IPS-15b (cell line): ENCODE results near the gene IQCK.

Source experiments
- H3K27me3 ChIP-seq: one replicate; pipeline ENCODE4 v1.6.1; 2013; ENCODE audit warnings: low read length; ENCODE audit not compliant: control insufficient read depth, insufficient read depth
- H3K36me3 ChIP-seq: one replicate; pipeline ENCODE4 v1.6.1; 2013; ENCODE audit warnings: low read length; ENCODE audit not compliant: control insufficient read depth, insufficient read depth
- H3K4me1 ChIP-seq: one replicate; pipeline ENCODE4 v1.6.1; 2013; ENCODE audit warnings: mild to moderate bottlenecking, low read length; ENCODE audit not compliant: control insufficient read depth, insufficient read depth
- H3K4me3 ChIP-seq: one replicate; pipeline ENCODE4 v1.5.1; 2013; ENCODE audit warnings: low read depth, low read length
- H3K9ac ChIP-seq: one replicate; pipeline ENCODE4 v1.6.1; 2013; ENCODE audit warnings: low read depth, mild to moderate bottlenecking, low read length
- H3K9me3 ChIP-seq: one replicate; pipeline ENCODE4 v1.6.1; 2013; ENCODE audit warnings: mild to moderate bottlenecking, low read length; ENCODE audit not compliant: control insufficient read depth, insufficient read depth

Gene IQCK

DNA sequence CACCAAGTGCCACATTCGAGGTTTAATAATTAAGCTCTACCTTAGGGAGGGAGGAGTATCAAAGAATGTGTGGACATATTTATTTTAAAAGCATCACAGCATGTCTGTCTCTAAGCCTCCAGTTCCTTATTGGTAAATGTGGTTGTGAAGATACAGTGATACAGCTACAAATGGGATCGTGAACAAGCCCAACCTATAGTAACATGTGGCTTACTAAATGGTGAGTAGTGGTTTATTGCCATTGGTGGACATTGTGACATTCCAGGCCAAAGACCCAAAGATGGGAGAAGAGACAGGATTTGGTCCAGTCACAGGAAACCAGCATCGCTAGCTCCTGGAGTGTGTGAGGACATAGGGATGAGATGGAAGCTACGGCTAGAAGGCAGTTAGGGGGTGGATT is 51.2 kb downstream of the IQCK start:
- peaks cover 12% of the 10 kb centered on the region for H3K4me1 ChIP-seq
- no peak overlapping the region for H3K4me3 ChIP-seq
- no peak overlapping the region for H3K9ac ChIP-seq
- H3K36me3 ChIP-seq = no peaks in the 10 kb centered on the region
- no peaks in the 10 kb centered on the region for H3K27me3 ChIP-seq
- H3K9me3 ChIP-seq = peaks cover 3% of the 10 kb centered on the region

- no peak overlapping the region for H3K4me3 ChIP-seq
- peaks cover 3% of the 10 kb centered on the region for H3K9me3 ChIP-seq
- H3K27me3 ChIP-seq = no peaks in the 10 kb centered on the region
- no peak overlapping the region for H3K9ac ChIP-seq
- H3K36me3 ChIP-seq = no peaks in the 10 kb centered on the region
- peaks cover 8% of the 10 kb centered on the region for H3K4me1 ChIP-seq
Observed at GRCh38 chr16:19771040-19771439, 53.0 kb downstream of the IQCK start.

GRCh38 chr16:19771796-19772195 is 53.7 kb downstream of the IQCK start:
- H3K36me3 ChIP-seq = no peaks in the 10 kb centered on the region
- no peak overlapping the region for H3K4me3 ChIP-seq

GRCh38 chr16:19774024-19774423 is 56.0 kb downstream of the IQCK start:
- H3K4me3 ChIP-seq = no peak overlapping the region
- no peak overlapping the region for H3K9ac ChIP-seq
- peaks cover 3% of the 10 kb centered on the region for H3K9me3 ChIP-seq
- H3K4me1 ChIP-seq = peaks cover 4% of the 10 kb centered on the region
- no peaks in the 10 kb centered on the region for H3K27me3 ChIP-seq
- no peaks in the 10 kb centered on the region for H3K36me3 ChIP-seq

More at GRCh38 chr16:19771796-19772195, 53.7 kb downstream of the IQCK start:
- peaks cover 4% of the 10 kb centered on the region for H3K4me1 ChIP-seq
- no peak overlapping the region for H3K9ac ChIP-seq
- H3K9me3 ChIP-seq = peaks cover 3% of the 10 kb centered on the region
- H3K27me3 ChIP-seq = no peaks in the 10 kb centered on the region

DNA sequence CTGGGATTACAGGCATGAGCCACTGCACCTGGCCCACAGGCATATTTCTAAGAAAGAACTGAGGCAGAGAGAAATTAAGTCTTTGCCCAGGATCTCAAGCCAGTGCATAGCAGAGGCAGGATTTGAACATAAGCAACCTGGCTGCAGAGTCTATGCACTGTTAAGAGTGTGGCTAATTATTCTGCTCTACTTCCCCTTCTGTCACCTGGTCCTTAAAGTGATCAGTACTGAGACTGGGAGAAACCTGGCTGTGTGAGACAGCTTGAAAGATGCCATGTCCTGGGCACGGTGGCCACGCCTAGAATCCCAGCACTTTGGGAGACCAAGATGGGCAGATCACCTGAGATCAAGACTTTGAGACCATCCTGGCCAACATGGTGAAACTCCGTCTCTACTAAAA is 58.1 kb downstream of the IQCK start:
- Histone ChIP-seq H3K9ac (no peak overlapping the region), H3K27me3 (no peaks in the 10 kb centered on the region), H3K36me3 (no peaks in the 10 kb centered on the region), H3K4me1 (peaks cover 4% of the 10 kb centered on the region), H3K9me3 (no peaks in the 10 kb centered on the region), H3K4me3 (no peak overlapping the region)

GRCh38 chr16:19776565-19776964 is 58.5 kb downstream of the IQCK start:
- Histone ChIP-seq H3K36me3 (no peaks in the 10 kb centered on the region), H3K4me1 (peaks cover 4% of the 10 kb centered on the region), H3K4me3 (no peak overlapping the region), H3K9me3 (no peaks in the 10 kb centered on the region), H3K9ac (no peak overlapping the region), H3K27me3 (no peaks in the 10 kb centered on the region)

- no peak overlapping the region for H3K4me3 ChIP-seq
Observed at GRCh38 chr16:19780321-19780720, 62.2 kb downstream of the IQCK start.

GRCh38 chr16:19781226-19781625 is 63.2 kb downstream of the IQCK start:
- Histone ChIP-seq H3K9me3 (no peaks in the 10 kb centered on the region), H3K27me3 (no peaks in the 10 kb centered on the region), H3K36me3 (no peaks in the 10 kb centered on the region), H3K4me3 (no peak overlapping the region), H3K4me1 (no peaks in the 10 kb centered on the region), H3K9ac (no peak overlapping the region)

More at GRCh38 chr16:19780321-19780720, 62.2 kb downstream of the IQCK start:
- no peak overlapping the region for H3K9ac ChIP-seq
- no peaks in the 10 kb centered on the region for H3K9me3 ChIP-seq
- no peaks in the 10 kb centered on the region for H3K27me3 ChIP-seq
- H3K36me3 ChIP-seq = no peaks in the 10 kb centered on the region
- no peaks in the 10 kb centered on the region for H3K4me1 ChIP-seq

DNA sequence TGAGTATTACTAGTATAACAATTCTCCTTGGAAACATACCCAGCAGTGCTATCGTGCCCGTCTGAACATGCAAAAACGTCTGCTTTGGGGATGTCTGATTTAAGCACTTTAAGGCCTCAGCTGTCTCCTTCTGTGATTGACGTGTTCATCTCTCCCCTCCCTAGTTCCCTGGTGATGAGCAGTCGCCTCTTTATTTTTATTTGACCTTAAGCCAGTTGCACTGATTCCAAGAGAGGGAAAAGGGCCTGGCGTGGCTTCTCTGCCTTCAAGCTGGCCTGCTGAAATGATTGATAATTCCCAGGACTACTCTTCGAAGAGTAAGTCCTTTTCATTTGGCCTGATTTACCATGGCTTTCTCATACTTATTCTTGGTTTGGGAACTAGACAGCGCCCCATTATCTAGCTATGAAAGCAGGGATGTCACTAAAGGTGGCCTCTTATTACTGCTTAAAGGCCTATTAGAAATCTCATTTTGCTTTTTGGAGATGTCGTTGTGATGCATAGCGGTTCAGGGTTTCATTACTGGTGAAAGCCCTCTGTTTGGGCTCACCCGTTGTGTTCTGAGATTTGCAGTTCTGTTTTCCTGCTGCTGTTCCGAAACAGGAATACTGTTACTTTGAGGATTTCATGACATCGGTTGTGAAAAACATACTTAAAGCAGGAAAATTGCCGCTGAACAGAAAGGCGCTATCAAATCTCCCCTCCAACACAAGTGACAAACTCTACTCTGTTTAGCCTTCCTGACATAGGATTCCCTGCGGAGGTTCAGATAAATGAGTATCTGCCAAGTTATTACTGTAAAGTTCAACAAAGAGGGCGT is 65.5 kb downstream of the IQCK start:
- H3K36me3 ChIP-seq = no peaks in the 10 kb centered on the region
- H3K4me3 ChIP-seq = no peak overlapping the region

GRCh38 chr16:19784183-19784736 is 66.2 kb downstream of the IQCK start:
- Histone ChIP-seq H3K36me3 (no peaks in the 10 kb centered on the region), H3K27me3 (no peaks in the 10 kb centered on the region), H3K9me3 (no peaks in the 10 kb centered on the region), H3K9ac (no peak overlapping the region), H3K4me3 (no peak overlapping the region), H3K4me1 (no peaks in the 10 kb centered on the region)

More for the DNA sequence above, 65.5 kb downstream of the IQCK start:
- H3K4me1 ChIP-seq = no peaks in the 10 kb centered on the region
- no peaks in the 10 kb centered on the region for H3K9me3 ChIP-seq
- no peak overlapping the region for H3K9ac ChIP-seq
- H3K27me3 ChIP-seq = no peaks in the 10 kb centered on the region

GRCh38 chr16:19785081-19785480 is 67.0 kb downstream of the IQCK start:
- Histone ChIP-seq H3K36me3 (no peaks in the 10 kb centered on the region), H3K9me3 (no peaks in the 10 kb centered on the region), H3K4me3 (no peak overlapping the region), H3K27me3 (no peaks in the 10 kb centered on the region), H3K4me1 (no peaks in the 10 kb centered on the region), H3K9ac (no peak overlapping the region)

- no peak overlapping the region for H3K9ac ChIP-seq
- H3K27me3 ChIP-seq = no peaks in the 10 kb centered on the region
- H3K4me3 ChIP-seq = no peak overlapping the region
- no peaks in the 10 kb centered on the region for H3K4me1 ChIP-seq
- no peaks in the 10 kb centered on the region for H3K9me3 ChIP-seq
- no peaks in the 10 kb centered on the region for H3K36me3 ChIP-seq
Observed at GRCh38 chr16:19785512-19786130, 67.5 kb downstream of the IQCK start.
